Measurements from ENCODE around the gene TDP2.

Gene TDP2

DNA sequence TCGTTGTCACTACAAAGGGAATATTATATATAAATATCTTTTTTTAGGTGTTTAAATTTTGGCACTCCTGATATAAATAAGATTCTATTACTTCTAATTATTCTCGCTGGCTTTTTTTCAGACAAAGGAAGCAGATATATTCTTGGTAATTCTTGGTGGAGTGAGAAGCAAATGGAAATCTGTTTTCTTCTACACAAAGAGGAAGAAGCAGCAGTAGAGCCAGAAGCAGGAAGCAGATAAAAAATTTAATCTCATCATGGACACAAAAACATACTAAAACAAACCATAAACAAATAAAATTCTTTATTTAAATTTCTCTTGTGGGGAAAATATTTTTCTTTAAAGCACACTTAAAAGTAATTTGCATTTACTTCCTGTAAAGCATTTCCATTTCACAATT is 17.0 kb downstream of the TDP2 start:
- Histone ChIP-seq H3K27ac (ENCODE audit: low read depth, low read length, poor library complexity, severe bottlenecking) (peak overlapping the region; percentile 5), H3K9ac (ENCODE audit: low read length) (no peak overlapping the region), H2AFZ (ENCODE audit: low read length) (no peak overlapping the region), H3K4me1 (ENCODE audit: insufficient read depth, low read length, severe bottlenecking) (peaks cover 23% of the 10 kb centered on the region), H3K4me2 (ENCODE audit: low read length) (no peak overlapping the region), H3K9me2 (ENCODE audit: low read depth, low read length) (no peaks in the 10 kb centered on the region), H3K79me2 (ENCODE audit: insufficient read depth, low read length) (no peaks in the 10 kb centered on the region), H3K36me3 (ENCODE audit: insufficient read depth, low read length) (peaks cover 47% of the 10 kb centered on the region), H4K20me1 (ENCODE audit: insufficient read depth, low read length) (no peaks in the 10 kb centered on the region), H3F3A (ENCODE audit: insufficient read depth, low read length) (no peaks in the 10 kb centered on the region), H3K9me3 (ENCODE audit: low read length) (no peaks in the 10 kb centered on the region), H3K27me3 (ENCODE audit: insufficient read depth, low read length) (no peaks in the 10 kb centered on the region), H3K4me3 (ENCODE audit: low read depth, low read length, poor library complexity, severe bottlenecking) (no peak overlapping the region)
- TF ChIP-seq EZH2 (IDR thresholded peaks at IDR 0.05; ENCODE audit: borderline replicate concordance, low read length) (no peak), CTCF (IDR thresholded peaks at IDR 0.05; ENCODE audit: low read length) (no peak)

DNA sequence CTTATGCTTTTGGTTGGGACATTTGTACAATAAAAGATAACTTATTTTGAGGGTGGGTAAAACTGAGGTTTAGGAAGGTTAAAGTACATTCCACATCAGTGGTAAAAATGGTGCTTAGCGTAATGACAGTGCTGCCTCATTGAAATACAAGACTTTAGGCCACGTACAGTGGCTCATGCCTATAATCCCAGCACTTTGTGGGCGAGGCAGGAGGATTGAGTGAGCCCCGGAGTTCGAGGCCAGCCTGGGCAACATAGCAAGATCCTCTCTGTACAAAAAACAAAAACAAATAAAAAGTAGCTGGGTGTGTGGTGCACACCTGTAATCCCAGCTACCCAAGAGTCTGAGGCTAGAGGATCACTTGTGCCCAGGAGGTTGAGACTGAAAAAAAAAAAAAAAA is 18.4 kb downstream of the TDP2 start:
- no peak overlapping the region for H2AFZ ChIP-seq (ENCODE audit: low read length)
- no peaks in the 10 kb centered on the region for H3K27me3 ChIP-seq (ENCODE audit: insufficient read depth, low read length)
- no peak overlapping the region for H3K4me2 ChIP-seq (ENCODE audit: low read length)
- H3F3A ChIP-seq (ENCODE audit: insufficient read depth, low read length) = no peaks in the 10 kb centered on the region
- H3K9me3 ChIP-seq (ENCODE audit: low read length) = no peaks in the 10 kb centered on the region
- no peak overlapping the region for H3K4me3 ChIP-seq (ENCODE audit: low read depth, low read length, poor library complexity, severe bottlenecking)
- H3K9ac ChIP-seq (ENCODE audit: low read length) = no peak overlapping the region
- H3K27ac ChIP-seq (ENCODE audit: low read depth, low read length, poor library complexity, severe bottlenecking) = no peak overlapping the region
- no peaks in the 10 kb centered on the region for H3K9me2 ChIP-seq (ENCODE audit: low read depth, low read length)
- peaks cover 30% of the 10 kb centered on the region for H3K4me1 ChIP-seq (ENCODE audit: insufficient read depth, low read length, severe bottlenecking)
- TF ChIP-seq CTCF (IDR thresholded peaks at IDR 0.05; ENCODE audit: low read length) (no peak), EZH2 (IDR thresholded peaks at IDR 0.05; ENCODE audit: borderline replicate concordance, low read length) (no peak)
- H3K79me2 ChIP-seq (ENCODE audit: insufficient read depth, low read length) = no peaks in the 10 kb centered on the region
- H3K36me3 ChIP-seq (ENCODE audit: insufficient read depth, low read length) = peaks cover 32% of the 10 kb centered on the region
- H4K20me1 ChIP-seq (ENCODE audit: insufficient read depth, low read length) = no peaks in the 10 kb centered on the region

GRCh38 chr6:24646771-24647170 is 19.9 kb downstream of the TDP2 start:
- H3K27ac ChIP-seq (ENCODE audit: low read depth, low read length, poor library complexity, severe bottlenecking) = peak overlapping the region; percentile 31
- H3K9ac ChIP-seq (ENCODE audit: low read length) = no peak overlapping the region; the same call in 1 of the 2 replicates
- peak overlapping the region; percentile 63 for H3K4me3 ChIP-seq (ENCODE audit: low read depth, low read length, poor library complexity, severe bottlenecking)
- no peaks in the 10 kb centered on the region for H3F3A ChIP-seq (ENCODE audit: insufficient read depth, low read length)
- no peaks in the 10 kb centered on the region for H3K27me3 ChIP-seq (ENCODE audit: insufficient read depth, low read length)
- no peaks in the 10 kb centered on the region for H4K20me1 ChIP-seq (ENCODE audit: insufficient read depth, low read length)
- H3K4me1 ChIP-seq (ENCODE audit: insufficient read depth, low read length, severe bottlenecking) = peaks cover 30% of the 10 kb centered on the region
- H3K79me2 ChIP-seq (ENCODE audit: insufficient read depth, low read length) = no peaks in the 10 kb centered on the region
- H3K36me3 ChIP-seq (ENCODE audit: insufficient read depth, low read length) = peaks cover 17% of the 10 kb centered on the region
- H3K9me3 ChIP-seq (ENCODE audit: low read length) = no peaks in the 10 kb centered on the region
- H3K9me2 ChIP-seq (ENCODE audit: low read depth, low read length) = no peaks in the 10 kb centered on the region
- TF ChIP-seq EZH2 (IDR thresholded peaks at IDR 0.05; ENCODE audit: borderline replicate concordance, low read length) = no peak
- TF ChIP-seq CTCF (IDR thresholded peaks at IDR 0.05; ENCODE audit: low read length) = no peak
- peak overlapping the region; percentile 80 for H2AFZ ChIP-seq (ENCODE audit: low read length)
- peak overlapping the region; percentile 68 for H3K4me2 ChIP-seq (ENCODE audit: low read length)

All from OCI-LY1 (cell line).